LHCN-M2 (cell line): ENCODE data around the gene NANOG. TPM values are rescaled to one million over a fixed set of nuclear protein-coding genes. Genes with fewer than 3 reads are reported as not detected.
"Not testable (repeated sequence)": the region's sequence is repeated elsewhere in the genome, so short reads cannot be mapped to it uniquely, and the experiment has no call there.

Source experiments
- DNase-seq: peaks from one replicate; pipeline ENCODE4 v3.0.0-alpha.2; 2012; ENCODE audit warnings: low read depth
- polyA plus RNA-seq: library from polyadenylated mRNA; unstranded; fragments of >200 nt; gene quantifications from one replicate; pipeline ENCODE4 v1.2.1, GENCODE V29; 2012; ENCODE audit warnings: missing spikeins
- total RNA-seq: library from RNA; depleted of rRNA; stranded (reverse); fragments of >200 nt; gene quantifications from 2 replicates; pipeline ENCODE4 v1.2.3, GENCODE V29; 2014; rRNA removed

Gene NANOG
- not detected in 2 replicates for total RNA-seq
- not detected for polyA plus RNA-seq

GRCh38 chr12:7788884-7789528 lies at the start of gene NANOG:
NANOG (plus strand) TSS chr12:7789402; CDS start chr12:7789615, 213 bp downstream.
- DNase-seq: not testable (repeated sequence)

DNA sequence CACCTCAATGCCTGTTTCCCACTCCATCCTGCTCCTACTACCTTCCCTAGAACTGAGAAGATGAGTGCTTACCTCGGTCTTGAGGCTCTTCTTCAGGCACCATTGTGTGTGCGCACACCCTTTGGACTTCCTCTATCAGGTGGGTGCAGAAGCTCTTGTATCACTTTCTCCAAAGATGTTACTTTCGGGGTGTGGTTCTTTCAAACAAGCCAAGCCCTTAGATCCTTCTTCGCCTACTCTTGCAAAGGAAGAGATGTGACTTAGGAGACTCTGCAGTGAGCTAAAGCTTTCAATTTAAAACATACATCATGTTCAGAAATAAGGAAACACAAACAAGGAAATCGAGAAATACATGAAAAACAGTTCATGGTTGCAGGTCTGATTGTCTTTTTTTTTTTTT lies 42.0 kb upstream of the NANOG start, which contains the start of gene CLEC4C:
Gene CLEC4C, minus strand, starts transcription at position 130 of the 400 bp plus-strand sequence. Its CDS starts 27 bp downstream, at position 103.
- no peak for DNase-seq

DNA sequence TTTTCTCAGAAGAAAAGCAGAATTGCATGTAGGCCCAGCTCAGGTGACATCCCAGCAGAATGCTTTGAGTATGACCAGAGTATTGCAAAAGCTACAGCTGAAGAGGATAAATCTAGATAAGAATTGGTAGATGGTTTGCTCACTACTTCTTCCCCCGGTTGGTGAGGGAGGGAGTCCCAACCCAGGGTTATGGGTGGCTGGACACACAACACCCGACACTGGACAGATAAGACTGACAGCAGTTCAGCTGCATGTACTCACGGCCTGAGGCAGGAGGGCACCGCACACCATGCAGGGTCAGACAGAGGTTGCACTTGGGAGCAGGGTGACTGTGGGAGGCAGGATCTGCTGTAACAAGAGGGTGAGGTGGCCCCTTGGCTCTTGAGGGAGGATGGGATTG lies 40.4 kb upstream of the NANOG start:
- no peak for DNase-seq

DNA sequence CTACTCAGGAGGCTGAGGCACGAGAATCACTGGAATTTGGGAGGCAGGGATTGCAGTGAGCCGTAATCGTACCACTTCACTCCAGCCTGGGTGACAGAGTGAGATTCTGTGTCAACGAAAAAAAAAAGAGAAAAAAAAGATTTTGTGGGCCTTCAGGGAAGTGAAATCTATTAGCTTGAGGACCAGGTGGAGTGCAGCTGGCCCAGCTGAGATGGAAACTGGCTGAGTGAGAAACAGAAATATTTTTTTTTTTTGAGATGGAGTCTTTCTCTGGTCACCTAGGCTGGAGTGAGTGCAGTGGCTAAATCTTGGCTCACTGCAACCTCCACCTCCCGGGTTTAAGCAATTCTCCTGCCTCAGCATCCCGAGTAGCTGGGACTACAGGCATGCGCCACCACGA lies 39.8 kb upstream of the NANOG start:
- no peak for DNase-seq

- no peak for DNase-seq
Measured at GRCh38 chr12:7750350-7750749, 38.9 kb upstream of the NANOG start.

DNA sequence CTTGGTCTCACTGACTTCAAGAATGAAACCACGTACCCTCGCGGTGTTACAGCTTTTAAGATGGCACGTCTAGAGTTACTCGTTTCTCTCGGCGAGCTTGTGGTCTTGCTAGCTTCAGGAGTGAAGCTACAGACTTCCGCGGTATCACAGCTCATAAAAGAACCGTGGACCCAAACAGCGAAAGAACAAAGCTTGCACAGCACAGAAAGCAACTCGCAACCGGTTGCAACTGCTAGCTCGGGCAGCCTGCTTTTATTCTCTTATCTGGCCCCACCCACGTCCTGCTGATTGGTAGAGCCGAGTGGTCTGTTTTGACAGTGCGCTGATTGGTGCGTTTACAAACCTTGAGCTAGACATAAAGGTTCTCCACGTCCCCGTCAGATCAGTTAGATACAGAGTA lies 37.8 kb upstream of the NANOG start:
- DNase-seq: no peak

- not testable (repeated sequence) for DNase-seq
Measured at GRCh38 chr12:7751941-7752922, 37.0 kb upstream of the NANOG start.

DNA sequence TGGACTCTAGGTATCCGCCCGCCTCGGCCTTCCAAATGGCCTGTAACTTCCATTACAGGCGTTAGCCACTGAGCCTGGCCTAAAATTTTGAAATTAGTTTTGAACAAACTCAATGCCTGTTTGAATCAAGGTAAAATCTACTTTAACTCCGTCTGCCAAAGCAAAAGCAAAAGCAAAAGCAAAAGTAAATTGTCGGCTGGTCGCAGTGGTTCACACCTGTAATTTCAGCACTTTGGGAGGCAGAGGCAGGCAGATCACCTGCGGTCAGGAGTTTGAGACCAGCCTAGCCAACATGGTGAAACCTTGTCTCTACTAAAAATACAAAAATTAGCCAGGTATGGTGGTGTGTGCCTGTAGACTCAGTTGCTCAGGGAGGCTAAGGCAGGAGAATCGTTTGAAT lies 33.5 kb upstream of the NANOG start:
- not testable (repeated sequence) for DNase-seq

- no peak for DNase-seq
Measured at GRCh38 chr12:7756993-7757392, 32.2 kb upstream of the NANOG start.

GRCh38 chr12:7758766-7759140 lies 30.4 kb upstream of the NANOG start:
- no peak for DNase-seq

DNA sequence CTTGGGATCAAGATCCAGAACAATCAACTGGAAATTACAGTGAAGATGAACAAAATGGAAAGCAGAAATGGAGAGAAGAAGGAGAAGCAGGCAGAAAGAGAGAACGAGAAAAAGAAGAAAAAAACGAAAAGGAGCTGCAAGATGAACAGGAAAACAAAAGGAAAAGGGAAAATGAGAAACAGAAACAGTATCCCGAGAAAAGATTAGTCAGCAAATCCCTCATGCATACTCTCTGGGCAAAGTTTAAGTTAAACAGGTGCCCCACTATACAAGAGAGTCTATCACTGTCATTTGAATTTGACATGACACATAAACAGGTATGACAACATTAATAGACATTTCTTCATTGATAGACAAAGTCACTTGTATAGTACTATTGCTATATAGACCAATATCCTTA lies 19.2 kb upstream of the NANOG start:
- DNase-seq: no peak

- DNase-seq: no peak
Measured at GRCh38 chr12:7781274-7781673, 7.9 kb upstream of the NANOG start.

DNA sequence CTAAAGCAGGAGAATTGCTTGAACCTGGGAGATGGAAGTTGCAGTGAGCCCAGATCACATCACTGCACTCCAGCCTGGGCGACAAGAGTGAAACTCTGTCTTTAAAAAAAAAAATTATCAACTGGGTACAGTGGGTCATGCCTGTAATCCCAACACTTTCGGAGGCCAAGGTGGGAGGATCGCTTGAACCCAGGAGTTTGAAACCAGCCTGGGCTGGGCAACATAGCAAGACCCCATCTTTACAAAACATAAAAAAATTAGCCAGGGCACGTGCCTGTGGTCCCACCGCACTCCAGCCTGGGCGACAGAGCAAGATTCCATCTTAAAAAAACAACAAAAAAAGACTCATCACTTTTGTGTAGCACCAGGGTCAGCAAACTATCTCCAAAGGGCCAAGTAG lies 7.1 kb upstream of the NANOG start:
- no peak for DNase-seq

- DNase-seq: not testable (repeated sequence)
Measured at GRCh38 chr12:7783433-7783832, 5.8 kb upstream of the NANOG start.

DNA sequence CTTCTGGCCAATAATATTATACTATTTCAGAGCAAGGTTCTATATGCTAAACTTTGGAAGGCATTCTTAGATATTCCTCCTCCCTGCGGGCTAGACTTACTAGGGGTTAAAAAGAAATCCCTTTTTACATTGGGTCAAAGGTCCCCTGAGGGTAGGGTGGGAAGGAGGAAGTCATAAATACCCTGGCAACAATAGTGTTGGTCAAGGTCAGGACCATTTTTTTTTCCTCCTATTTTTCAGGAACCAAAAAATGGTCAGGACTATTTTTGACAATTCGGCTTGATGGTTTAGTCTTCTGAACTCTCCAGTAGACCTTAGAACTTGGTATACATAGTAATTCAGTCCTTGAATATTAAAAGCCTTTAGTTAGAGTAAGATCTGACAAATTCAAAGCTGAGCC lies 4.5 kb upstream of the NANOG start:
- DNase-seq: no peak

- DNase-seq: peak; percentile 2
Measured at GRCh38 chr12:7787574-7788293, 1.5 kb upstream of the NANOG start.

DNA sequence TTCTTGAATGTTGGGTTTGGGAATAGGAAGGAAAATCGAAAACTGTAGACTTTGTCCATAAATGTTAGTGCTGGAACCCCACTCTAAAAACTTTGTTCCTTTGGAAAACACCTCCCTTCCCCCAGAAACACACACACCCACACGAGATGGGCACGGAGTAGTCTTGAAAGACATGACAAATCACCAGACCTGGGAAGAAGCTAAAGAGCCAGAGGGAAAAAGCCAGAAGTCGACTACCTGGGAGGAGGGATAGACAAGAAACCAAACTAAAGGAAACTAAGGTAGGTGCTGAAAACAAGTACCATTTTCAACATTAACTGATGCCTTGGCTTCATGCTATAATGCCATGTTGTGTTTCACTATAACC lies 925 bp upstream of the NANOG start:
- no peak for DNase-seq

DNA sequence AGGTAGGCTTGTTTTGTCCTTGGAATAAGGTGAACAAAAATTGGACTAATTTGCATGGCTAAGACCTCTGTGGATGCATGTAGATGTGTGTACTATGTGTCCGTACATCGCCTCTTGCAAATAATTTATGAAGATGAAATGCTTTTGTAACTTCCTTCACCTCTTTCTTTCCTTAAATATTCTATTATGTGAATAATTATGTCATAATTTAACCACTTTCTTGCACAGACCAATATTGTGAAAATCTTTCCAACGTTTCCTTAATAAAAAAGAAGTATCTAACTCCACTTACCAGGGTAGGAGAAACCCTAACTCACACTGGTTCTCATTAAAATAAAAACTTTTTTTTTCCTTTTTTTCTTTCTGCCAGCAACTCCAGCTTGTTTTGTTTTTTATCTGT lies 4.0 kb downstream of the NANOG start:
- no peak for DNase-seq

- DNase-seq: not testable (repeated sequence)
Measured at GRCh38 chr12:7797269-7797668, 8.1 kb downstream of the NANOG start.

- peak; percentile 3 for DNase-seq
Measured at GRCh38 chr12:7797698-7798398, 8.6 kb downstream of the NANOG start.

GRCh38 chr12:7798750-7799308 lies 9.6 kb downstream of the NANOG start:
- DNase-seq: not testable (repeated sequence)
